Measurements from ENCODE around the gene PPFIBP2. TPM values are rescaled to one million over a fixed set of nuclear protein-coding genes. Genes with fewer than 3 reads are reported as not detected.
A peak's percentile ranks its signal among the peaks of the same experiment; 100 is the strongest.

PPFIBP2 gene
- total RNA-seq, 1 donor from 2014 or later = 1.8 TPM

GRCh38 chr11:7572001-7572712, 58.4 kb downstream of the PPFIBP2 start:
- Histone ChIP-seq H3K4me1 (ENCODE audit: insufficient read depth, low read length) (peaks cover 17% of the 10 kb centered on the region), H4K20me1 (ENCODE audit: insufficient read depth, low read length) (no peaks in the 10 kb centered on the region), H3K27ac (ENCODE audit: low read depth, low read length) (no peak overlapping the region), H2AFZ (ENCODE audit: low read depth, low read length) (no peak overlapping the region), H3K4me2 (ENCODE audit: low read length) (peak overlapping the region; percentile 22), H3K79me2 (ENCODE audit: insufficient read depth, low read length) (no peaks in the 10 kb centered on the region), H3K27me3 (ENCODE audit: insufficient read depth, low read length) (peaks cover 6% of the 10 kb centered on the region), H3K9ac (ENCODE audit: low read length) (no peak overlapping the region), H3K4me3 (ENCODE audit: insufficient read depth, low read depth, low read length) (no peak overlapping the region), H3K36me3 (ENCODE audit: insufficient read depth, low read length) (no peaks in the 10 kb centered on the region), H3K9me3 (ENCODE audit: insufficient read depth, low read depth, low read length) (no peaks in the 10 kb centered on the region)
- Mint-ChIP-seq H3K4me3 (ENCODE audit: unreplicated experiment) (no peak overlapping the region), H3K27ac (ENCODE audit: unreplicated experiment) (no peak overlapping the region), H3K36me3 (ENCODE audit: low read depth, unreplicated experiment) (no peaks in the 10 kb centered on the region), H3K9me3 (ENCODE audit: unreplicated experiment) (peaks cover 4% of the 10 kb centered on the region), H3K4me1 (ENCODE audit: low read depth, unreplicated experiment) (peaks cover 32% of the 10 kb centered on the region), H3K27me3 (ENCODE audit: low read depth, unreplicated experiment) (peaks cover 32% of the 10 kb centered on the region)
- FAIRE-seq (no peak), DNase-seq (ENCODE audit: low read depth) (no peak)
- no peak for TF ChIP-seq CTCF (IDR thresholded peaks at IDR 0.05; ENCODE audit: insufficient read depth, low read depth, low read length)
- TF ChIP-seq EZH2 (IDR thresholded peaks at IDR 0.05; ENCODE audit: insufficient read depth, low read length) = no peak

DNA sequence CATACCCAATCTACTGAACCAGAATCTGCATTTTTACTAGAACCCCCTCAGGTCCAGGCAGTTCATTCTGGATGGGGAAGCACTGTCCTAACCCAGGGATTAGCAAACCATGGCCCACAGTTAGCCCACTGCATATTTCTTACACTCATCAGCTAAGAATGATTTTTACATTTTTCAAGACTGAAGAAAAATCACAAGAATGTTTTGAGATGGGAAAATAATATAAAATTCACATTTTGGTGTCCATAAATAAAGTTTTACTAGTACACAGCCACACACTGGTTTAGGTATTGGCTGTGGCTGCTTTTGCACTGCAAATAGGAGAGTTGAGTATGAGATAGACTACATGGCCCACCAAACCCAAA, 59.4 kb downstream of the PPFIBP2 start:
- peak overlapping the region; percentile 6 for H3K4me2 ChIP-seq (ENCODE audit: low read length)
- Mint-ChIP-seq H3K4me3 (ENCODE audit: unreplicated experiment) (no peak overlapping the region), H3K9me3 (ENCODE audit: unreplicated experiment) (peaks cover under 1% of the 10 kb centered on the region), H3K4me1 (ENCODE audit: low read depth, unreplicated experiment) (peaks cover 42% of the 10 kb centered on the region), H3K27me3 (ENCODE audit: low read depth, unreplicated experiment) (peaks cover 32% of the 10 kb centered on the region), H3K36me3 (ENCODE audit: low read depth, unreplicated experiment) (no peaks in the 10 kb centered on the region), H3K27ac (ENCODE audit: unreplicated experiment) (no peak overlapping the region)
- peaks cover 6% of the 10 kb centered on the region for H3K27me3 ChIP-seq (ENCODE audit: insufficient read depth, low read length)
- no peak overlapping the region for H3K9ac ChIP-seq (ENCODE audit: low read length)
- no peaks in the 10 kb centered on the region for H3K9me3 ChIP-seq (ENCODE audit: insufficient read depth, low read depth, low read length)
- H2AFZ ChIP-seq (ENCODE audit: low read depth, low read length) = no peak overlapping the region
- FAIRE-seq (no peak), DNase-seq (ENCODE audit: low read depth) (no peak)
- no peak overlapping the region for H3K4me3 ChIP-seq (ENCODE audit: insufficient read depth, low read depth, low read length)
- no peaks in the 10 kb centered on the region for H3K36me3 ChIP-seq (ENCODE audit: insufficient read depth, low read length)
- H3K79me2 ChIP-seq (ENCODE audit: insufficient read depth, low read length) = no peaks in the 10 kb centered on the region
- peaks cover 27% of the 10 kb centered on the region for H3K4me1 ChIP-seq (ENCODE audit: insufficient read depth, low read length)
- no peak overlapping the region for H3K27ac ChIP-seq (ENCODE audit: low read depth, low read length)
- no peaks in the 10 kb centered on the region for H4K20me1 ChIP-seq (ENCODE audit: insufficient read depth, low read length)
- TF ChIP-seq CTCF (IDR thresholded peaks at IDR 0.05; ENCODE audit: insufficient read depth, low read depth, low read length) = no peak
- TF ChIP-seq EZH2 (IDR thresholded peaks at IDR 0.05; ENCODE audit: insufficient read depth, low read length) = no peak
